ENCODE results near the gene EYS.

DNA sequence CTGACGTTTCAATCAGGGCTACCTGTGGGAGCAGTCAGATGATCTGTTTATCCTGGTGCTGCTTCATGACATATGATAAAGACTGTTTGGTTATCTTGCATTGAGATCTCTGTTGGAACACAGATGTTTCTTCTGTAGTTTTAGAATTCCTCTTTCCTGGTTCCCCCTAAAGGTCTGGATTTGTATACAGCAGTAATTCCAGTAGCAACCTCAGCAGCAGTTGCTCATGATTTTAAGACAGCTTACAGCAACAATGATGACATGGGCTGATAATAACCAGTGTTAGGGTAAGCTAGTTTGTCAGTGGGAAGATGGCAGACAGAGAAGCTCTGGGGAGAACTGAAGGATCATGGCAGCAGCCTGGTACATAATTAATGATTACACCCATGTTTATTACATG lies 1632.0 kb downstream of the EYS start:
- TF ChIP-seq, protein P1, sequence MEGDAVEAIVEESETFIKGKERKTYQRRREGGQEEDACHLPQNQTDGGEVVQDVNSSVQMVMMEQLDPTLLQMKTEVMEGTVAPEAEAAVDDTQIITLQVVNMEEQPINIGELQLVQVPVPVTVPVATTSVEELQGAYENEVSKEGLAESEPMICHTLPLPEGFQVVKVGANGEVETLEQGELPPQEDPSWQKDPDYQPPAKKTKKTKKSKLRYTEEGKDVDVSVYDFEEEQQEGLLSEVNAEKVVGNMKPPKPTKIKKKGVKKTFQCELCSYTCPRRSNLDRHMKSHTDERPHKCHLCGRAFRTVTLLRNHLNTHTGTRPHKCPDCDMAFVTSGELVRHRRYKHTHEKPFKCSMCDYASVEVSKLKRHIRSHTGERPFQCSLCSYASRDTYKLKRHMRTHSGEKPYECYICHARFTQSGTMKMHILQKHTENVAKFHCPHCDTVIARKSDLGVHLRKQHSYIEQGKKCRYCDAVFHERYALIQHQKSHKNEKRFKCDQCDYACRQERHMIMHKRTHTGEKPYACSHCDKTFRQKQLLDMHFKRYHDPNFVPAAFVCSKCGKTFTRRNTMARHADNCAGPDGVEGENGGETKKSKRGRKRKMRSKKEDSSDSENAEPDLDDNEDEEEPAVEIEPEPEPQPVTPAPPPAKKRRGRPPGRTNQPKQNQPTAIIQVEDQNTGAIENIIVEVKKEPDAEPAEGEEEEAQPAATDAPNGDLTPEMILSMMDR (IDR thresholded peaks at IDR 0.05): no peak
- TF ChIP-seq POLR2A (IDR thresholded peaks at IDR 0.05): no peak
